ENCODE measurements around the gene MED12L. TPM values are rescaled to one million over a fixed set of nuclear protein-coding genes. Genes with fewer than 3 reads are reported as not detected.
A peak's percentile ranks its signal among the peaks of the same experiment; 100 is the strongest.

Gene MED12L
- total and polyA plus RNA-seq, 2 experiments from 2014 or later, result 0.07 to 2.7 TPM

DNA sequence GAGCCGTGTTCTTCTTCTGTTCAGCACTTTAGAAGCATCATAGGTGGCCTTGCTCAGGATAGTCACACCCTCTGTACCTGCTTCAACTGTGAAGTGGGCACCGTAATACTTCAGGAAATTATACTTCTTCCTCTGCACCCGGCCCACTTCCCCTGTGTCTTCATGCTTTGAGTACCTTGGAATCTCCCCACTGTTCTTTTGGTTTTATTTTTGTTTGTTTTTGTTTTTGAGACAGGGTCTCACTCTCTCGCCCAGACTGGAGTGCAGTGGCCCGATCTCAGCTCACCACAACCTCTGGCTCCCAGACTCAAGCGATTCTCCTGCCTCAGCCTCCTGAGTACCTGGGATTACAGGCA, 191.2 kb downstream of the MED12L start:
- Histone ChIP-seq H3K4me3 (no peak overlapping the region), H3K36me3 (replicated peaks; ENCODE audit: insufficient read depth, low read depth) (no peaks in the 10 kb centered on the region), H3K4me2 (no peak overlapping the region)

DNA sequence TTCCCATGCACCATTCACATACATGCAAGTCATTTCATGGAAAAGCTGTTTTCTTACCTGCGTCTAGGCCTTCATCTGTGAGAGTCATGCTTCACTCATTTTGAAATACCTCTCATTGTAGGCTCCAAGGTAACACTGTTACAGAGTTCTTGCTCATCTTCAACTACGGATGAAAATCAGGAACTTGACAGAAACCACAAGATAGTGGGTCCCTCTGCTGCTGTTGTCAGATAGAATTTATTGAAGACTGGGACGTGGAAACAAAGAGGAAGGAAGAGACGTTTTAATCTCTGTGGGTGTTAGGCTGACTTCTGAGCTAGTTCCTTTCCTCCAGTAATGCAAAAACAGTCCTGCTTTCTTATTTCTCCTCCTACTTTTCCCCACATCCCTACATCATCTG, 192.8 kb downstream of the MED12L start, which contains the start of gene P2RY14:
TSS of gene P2RY14 (minus strand) at position 313 of the 400 bp plus-strand sequence. CDS start 64,226 bp downstream, outside the sequence.
- no peaks in the 10 kb centered on the region for H3K9me3 ChIP-seq (ENCODE audit: low read depth)
- DNase-seq (ENCODE audit: low spot score), result no peak
- H4K20me1 ChIP-seq (ENCODE audit: insufficient read depth, poor library complexity, severe bottlenecking), result no peaks in the 10 kb centered on the region
- H3K4me3 ChIP-seq, result no peak within 1 kb of the TSS
- H3K4me2 ChIP-seq, result no peak within 1 kb of the TSS
- TF ChIP-seq, protein P1, sequence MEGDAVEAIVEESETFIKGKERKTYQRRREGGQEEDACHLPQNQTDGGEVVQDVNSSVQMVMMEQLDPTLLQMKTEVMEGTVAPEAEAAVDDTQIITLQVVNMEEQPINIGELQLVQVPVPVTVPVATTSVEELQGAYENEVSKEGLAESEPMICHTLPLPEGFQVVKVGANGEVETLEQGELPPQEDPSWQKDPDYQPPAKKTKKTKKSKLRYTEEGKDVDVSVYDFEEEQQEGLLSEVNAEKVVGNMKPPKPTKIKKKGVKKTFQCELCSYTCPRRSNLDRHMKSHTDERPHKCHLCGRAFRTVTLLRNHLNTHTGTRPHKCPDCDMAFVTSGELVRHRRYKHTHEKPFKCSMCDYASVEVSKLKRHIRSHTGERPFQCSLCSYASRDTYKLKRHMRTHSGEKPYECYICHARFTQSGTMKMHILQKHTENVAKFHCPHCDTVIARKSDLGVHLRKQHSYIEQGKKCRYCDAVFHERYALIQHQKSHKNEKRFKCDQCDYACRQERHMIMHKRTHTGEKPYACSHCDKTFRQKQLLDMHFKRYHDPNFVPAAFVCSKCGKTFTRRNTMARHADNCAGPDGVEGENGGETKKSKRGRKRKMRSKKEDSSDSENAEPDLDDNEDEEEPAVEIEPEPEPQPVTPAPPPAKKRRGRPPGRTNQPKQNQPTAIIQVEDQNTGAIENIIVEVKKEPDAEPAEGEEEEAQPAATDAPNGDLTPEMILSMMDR (IDR thresholded peaks at IDR 0.05; ENCODE audit: poor library complexity), result no peak
- TF ChIP-seq EZH2 (IDR thresholded peaks at IDR 0.05; ENCODE audit: borderline replicate concordance) (no peak), EZH2phosphoT487 (IDR thresholded peaks at IDR 0.05; ENCODE audit: low read depth, severe bottlenecking, unreplicated experiment) (no peak)
- H3K27ac ChIP-seq, result no peak within 1 kb of the TSS
- H3K9me2 ChIP-seq (replicated peaks; ENCODE audit: insufficient read depth), result no peaks in the 10 kb centered on the region
- no peaks in the 10 kb centered on the region for H3K4me1 ChIP-seq (ENCODE audit: insufficient read depth)
- H3K27me3 ChIP-seq, result no peaks in the 10 kb centered on the region
- no peak within 1 kb of the TSS for H2AFZ ChIP-seq
- no peaks in the 10 kb centered on the region for H3K79me2 ChIP-seq
- no peaks in the 10 kb centered on the region for H3K36me3 ChIP-seq (replicated peaks; ENCODE audit: insufficient read depth, low read depth)
- 68% methylated on average over 4 of the region's 4 CpGs for WGBS (ENCODE audit: low lambda C conversion rate, missing lambda C conversion rate)

More for the DNA sequence above, 191.2 kb downstream of the MED12L start:
- Histone ChIP-seq H4K20me1 (ENCODE audit: insufficient read depth, poor library complexity, severe bottlenecking) (no peaks in the 10 kb centered on the region), H3K9me2 (replicated peaks; ENCODE audit: insufficient read depth) (no peaks in the 10 kb centered on the region), H2AFZ (no peak overlapping the region), H3K9me3 (ENCODE audit: low read depth) (no peaks in the 10 kb centered on the region), H3K79me2 (no peaks in the 10 kb centered on the region), H3K27me3 (no peaks in the 10 kb centered on the region), H3K27ac (no peak overlapping the region), H3K4me1 (ENCODE audit: insufficient read depth) (no peaks in the 10 kb centered on the region)
- no peak for DNase-seq (ENCODE audit: low spot score)
- TF ChIP-seq EZH2 (IDR thresholded peaks at IDR 0.05; ENCODE audit: borderline replicate concordance), result no peak
- no peak for TF ChIP-seq EZH2phosphoT487 (IDR thresholded peaks at IDR 0.05; ENCODE audit: low read depth, severe bottlenecking, unreplicated experiment)
- TF ChIP-seq, protein P1 (IDR thresholded peaks at IDR 0.05; ENCODE audit: poor library complexity), result no peak
- over 99% methylated on average over 6 of the region's 6 CpGs for WGBS (ENCODE audit: low lambda C conversion rate, missing lambda C conversion rate)

DNA sequence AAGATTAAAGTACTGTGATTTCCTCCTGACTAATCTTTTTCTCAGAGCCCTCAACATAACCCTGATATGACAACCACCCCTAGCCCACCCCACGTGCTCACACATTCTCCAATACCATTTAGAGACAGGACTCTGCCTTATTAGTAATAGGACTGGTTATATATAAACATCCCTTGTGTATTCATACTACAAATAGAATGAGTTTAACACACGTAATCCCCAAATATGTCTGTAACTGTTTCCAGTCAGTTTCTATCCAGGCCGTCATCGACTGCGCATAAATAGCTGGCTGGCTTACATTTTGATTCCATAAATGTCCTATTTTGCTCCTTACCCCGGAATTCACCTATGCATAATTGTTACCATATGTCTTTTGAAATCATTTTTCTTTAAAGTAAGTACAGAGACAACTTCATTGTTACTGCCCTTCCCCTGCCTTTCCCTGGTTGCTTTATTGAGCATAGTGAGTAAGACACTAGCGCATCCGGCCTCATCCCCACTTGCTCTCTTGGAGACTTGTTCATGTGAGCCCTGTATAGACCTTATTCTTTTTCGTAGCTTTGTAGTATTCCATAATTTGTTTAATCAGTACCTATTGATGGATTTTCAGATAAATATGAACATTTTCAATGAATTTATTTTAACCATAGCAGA, 196.3 kb downstream of the MED12L start:
- H3K4me2 ChIP-seq, result no peak overlapping the region
- H3K9me2 ChIP-seq (replicated peaks; ENCODE audit: insufficient read depth), result no peaks in the 10 kb centered on the region
- 60% methylated on average over 9 of the region's 9 CpGs for WGBS (ENCODE audit: low lambda C conversion rate, missing lambda C conversion rate)

More for the DNA sequence above, 196.3 kb downstream of the MED12L start:
- H4K20me1 ChIP-seq (ENCODE audit: insufficient read depth, poor library complexity, severe bottlenecking), result no peaks in the 10 kb centered on the region
- H3K9me3 ChIP-seq (ENCODE audit: low read depth), result no peaks in the 10 kb centered on the region
- no peaks in the 10 kb centered on the region for H3K79me2 ChIP-seq
- TF ChIP-seq EZH2 (IDR thresholded peaks at IDR 0.05; ENCODE audit: borderline replicate concordance) (no peak), EZH2phosphoT487 (IDR thresholded peaks at IDR 0.05; ENCODE audit: low read depth, severe bottlenecking, unreplicated experiment) (no peak)
- TF ChIP-seq, protein P1 (IDR thresholded peaks at IDR 0.05; ENCODE audit: poor library complexity), result no peak
- no peak overlapping the region for H3K4me3 ChIP-seq
- no peak overlapping the region for H2AFZ ChIP-seq
- no peaks in the 10 kb centered on the region for H3K4me1 ChIP-seq (ENCODE audit: insufficient read depth)
- H3K27me3 ChIP-seq, result no peaks in the 10 kb centered on the region
- peak overlapping the region; percentile 13 for H3K27ac ChIP-seq
- no peak for DNase-seq (ENCODE audit: low spot score)
- H3K36me3 ChIP-seq (replicated peaks; ENCODE audit: insufficient read depth, low read depth), result no peaks in the 10 kb centered on the region
